HG02981 (cell line): Measurements from ENCODE around the gene UTS2R.
"Not testable (repeated sequence)": the region's sequence is repeated elsewhere in the genome, so short reads cannot be mapped to it uniquely, and the experiment has no call there.

Experiments
- ATAC-seq: cut with Tn5 transposase; IDR thresholded peaks from one replicate; pipeline ENCODE4 v1.9.1; 2021; ENCODE audit warnings: mild to moderate bottlenecking, moderate library complexity; ENCODE audit not compliant: unreplicated experiment

Gene UTS2R

DNA sequence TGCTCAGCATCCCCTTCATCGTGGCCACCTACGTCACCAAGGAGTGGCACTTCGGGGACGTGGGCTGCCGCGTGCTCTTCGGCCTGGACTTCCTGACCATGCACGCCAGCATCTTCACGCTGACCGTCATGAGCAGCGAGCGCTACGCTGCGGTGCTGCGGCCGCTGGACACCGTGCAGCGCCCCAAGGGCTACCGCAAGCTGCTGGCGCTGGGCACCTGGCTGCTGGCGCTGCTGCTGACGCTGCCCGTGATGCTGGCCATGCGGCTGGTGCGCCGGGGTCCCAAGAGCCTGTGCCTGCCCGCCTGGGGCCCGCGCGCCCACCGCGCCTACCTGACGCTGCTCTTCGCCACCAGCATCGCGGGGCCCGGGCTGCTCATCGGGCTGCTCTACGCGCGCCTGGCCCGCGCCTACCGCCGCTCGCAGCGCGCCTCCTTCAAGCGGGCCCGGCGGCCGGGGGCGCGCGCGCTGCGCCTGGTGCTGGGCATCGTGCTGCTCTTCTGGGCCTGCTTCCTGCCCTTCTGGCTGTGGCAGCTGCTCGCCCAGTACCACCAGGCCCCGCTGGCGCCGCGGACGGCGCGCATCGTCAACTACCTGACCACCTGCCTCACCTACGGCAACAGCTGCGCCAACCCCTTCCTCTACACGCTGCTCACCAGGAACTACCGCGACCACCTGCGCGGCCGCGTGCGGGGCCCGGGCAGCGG is 3.2 kb downstream of the UTS2R start:
- ATAC-seq: no peak

DNA sequence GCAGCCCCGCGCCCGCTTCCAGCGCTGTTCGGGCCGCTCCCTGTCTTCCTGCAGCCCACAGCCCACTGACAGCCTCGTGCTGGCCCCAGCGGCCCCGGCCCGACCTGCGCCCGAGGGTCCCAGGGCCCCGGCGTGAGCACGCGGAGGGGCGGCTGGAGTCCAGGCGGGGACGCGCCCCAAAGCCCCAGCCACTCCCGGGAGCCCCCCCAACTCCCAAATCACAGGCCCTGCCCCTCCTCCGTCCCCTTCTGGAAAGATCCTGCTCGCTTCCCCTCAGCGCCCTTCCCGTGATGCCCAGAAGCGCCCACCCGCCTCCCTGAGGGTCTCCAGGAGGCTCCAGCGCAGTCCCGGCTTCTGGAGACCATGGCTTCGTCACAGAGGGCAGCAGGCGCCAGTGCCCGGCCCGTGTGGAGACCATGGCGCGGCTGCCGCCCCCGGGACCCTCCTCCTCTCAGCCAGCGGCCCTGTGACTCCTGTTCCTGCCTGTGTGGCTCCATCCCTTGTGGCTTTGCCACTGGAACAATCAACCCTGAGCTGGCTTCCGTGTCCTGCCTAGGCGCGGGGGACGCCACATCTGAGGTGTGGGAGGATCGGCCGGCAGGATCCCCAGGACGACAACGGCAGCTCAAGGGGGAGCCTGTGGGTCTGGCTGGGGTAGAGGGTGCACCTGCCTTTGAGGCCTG is 3.9 kb downstream of the UTS2R start:
- ATAC-seq: no peak

DNA sequence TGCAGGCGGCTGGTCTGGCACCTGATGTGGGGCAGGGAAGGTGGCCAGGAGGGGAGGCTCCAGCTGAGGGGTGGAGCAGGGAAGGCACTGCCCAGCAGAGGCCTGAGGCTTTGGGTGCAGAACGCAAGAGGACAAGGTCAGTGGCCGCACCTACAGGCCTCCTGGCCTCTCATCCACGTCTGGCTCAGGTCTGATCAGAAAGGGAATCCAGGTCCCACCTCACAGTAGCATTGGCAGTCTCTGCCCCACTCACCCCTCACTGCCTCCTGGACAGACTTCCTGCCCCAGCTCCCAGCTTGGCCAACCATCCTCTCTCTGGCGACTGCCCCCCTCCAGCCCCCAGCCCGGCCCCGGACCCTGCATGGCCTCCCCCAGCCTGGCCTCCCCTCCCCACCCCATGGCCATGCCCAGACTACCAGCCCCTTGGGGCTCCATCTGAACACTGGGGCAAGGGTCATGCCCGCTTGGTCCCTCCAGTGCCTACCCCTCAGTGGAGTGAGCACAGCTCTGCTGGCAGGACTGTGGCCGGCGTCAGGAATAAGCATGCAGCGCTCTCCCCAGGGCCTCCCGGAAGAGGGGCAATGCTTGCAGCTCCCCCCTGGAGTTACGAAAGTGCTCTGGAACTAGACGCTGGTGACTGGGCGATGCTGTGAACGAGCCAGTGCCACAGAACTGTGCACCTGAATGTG is 4.6 kb downstream of the UTS2R start:
- ATAC-seq: no peak

DNA sequence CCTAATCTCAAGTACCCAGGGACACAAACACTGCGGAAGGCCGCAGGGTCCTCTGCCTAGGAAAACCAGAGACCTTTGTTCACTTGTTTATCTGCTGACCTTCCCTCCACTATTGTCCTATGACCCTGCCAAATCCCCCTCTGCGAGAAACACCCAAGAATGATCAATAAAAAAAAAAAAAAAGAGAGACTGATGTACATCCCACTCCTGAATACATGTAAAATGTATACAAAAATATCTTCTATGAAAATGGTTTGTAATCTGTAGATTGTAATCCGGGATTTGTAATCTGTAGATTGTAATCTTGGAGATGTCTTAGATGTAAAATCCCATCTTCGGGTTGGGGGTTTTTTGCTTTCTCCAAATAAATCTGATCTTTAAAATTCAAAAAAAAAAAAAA is 5.7 kb downstream of the UTS2R start:
- ATAC-seq: not testable (repeated sequence)

DNA sequence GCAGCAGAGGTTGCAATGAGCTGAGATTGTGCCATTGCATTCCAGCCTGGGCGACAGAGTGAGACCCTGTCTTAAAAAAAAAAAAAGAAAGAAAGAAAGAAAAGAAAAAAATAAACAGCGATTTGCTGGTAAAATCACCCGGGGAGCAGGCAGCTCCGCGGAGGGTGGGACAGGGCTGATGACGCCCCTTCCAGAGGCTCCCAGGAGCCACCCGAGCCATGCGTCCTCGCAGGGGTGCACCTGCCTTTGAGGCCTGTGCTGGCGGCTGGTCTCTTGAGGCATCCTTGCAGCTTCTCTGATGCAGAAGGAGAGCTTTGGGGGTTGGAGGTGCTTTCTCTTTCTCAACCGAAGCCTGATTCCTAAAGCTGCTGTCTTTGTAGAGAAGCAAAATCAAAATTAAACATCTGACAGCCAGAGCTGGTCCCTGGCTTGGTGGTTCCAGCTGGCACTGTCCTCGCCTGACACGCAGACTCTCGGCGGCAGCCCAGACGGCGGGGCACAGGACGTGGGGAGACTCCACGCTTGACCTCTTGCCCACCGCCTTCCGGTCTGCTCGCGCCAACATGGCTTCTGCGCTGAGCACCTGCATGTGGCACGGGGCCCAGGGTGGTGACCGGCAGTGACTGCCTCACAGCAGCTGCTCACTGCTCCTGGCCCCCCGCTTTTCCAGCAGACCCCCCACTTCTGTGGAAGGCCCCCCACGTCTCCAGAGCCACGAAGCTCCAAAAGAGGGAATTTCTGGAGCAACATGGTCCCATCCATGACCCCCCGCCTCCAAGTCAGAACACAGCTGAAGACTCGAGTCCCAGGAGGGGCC is 6.6 kb downstream of the UTS2R start:
- ATAC-seq: no peak

DNA sequence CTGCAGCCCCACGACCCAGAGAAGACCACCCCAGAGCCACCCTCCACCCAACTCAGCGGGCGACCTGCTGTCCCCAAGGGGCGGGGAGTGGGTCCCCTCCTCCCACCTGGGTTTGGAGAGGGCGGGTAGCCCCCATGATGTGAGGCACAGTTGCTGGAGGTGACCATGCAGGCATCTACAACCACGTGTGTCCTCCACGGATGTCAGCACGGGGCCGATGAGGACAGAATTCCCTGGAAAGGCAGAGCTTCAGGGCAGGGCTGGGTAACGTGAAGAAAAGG is 7.1 kb downstream of the UTS2R start:
- no peak for ATAC-seq

DNA sequence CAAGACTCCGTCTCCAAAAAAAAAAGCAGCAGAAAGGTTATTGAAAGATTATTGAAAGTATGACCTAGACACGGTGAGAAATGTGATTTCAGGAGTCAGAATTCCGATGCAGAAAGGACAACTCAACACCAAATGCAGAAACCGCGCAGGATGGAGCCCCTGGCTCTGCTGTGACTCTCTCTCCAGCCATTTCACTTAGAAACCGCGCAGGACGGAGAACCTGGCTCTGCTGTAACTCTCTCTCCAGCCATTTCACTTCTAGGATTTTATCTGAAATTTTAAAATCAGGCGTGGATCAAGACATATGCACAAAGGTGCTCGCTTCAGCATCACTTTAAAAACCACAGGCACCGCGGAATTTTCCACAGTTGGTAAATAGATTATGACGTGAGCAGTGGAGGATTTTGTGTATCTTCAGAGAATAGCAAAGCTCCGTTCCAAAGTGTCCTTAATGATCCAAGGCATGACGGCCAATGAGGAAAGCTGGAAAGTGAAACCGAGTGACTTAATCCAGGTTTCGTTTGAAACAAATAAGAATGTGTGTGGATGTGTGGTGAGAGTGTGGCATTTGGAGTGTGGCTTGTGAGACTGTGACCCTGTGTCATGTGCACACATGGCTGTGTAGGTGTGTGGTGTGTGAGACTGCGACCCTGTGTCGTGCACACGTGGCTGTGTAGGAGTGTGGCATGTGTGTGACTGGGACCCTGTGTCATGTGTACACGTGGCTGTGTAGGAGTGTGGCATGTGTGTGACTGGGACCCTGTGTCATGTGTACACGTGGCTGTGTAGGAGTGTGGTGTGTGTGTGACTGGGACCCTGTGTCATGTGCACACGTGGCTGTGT is 9.5 kb downstream of the UTS2R start:
- ATAC-seq: no peak

DNA sequence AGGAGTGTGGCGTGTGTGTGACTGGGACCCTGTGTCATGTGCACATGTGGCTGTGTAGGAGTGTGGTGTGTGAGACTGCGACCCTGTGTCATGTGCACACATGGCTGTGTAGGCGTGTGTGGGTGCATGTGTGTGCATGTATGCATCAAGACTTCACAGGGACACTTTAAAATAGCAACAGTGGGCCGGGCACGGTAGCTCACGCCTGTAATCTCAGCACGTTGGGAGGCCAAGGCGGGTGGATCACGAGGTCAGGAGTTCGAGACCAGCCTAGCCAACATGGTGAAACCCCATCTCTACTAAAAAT is 10.1 kb downstream of the UTS2R start:
- not testable (repeated sequence) for ATAC-seq

DNA sequence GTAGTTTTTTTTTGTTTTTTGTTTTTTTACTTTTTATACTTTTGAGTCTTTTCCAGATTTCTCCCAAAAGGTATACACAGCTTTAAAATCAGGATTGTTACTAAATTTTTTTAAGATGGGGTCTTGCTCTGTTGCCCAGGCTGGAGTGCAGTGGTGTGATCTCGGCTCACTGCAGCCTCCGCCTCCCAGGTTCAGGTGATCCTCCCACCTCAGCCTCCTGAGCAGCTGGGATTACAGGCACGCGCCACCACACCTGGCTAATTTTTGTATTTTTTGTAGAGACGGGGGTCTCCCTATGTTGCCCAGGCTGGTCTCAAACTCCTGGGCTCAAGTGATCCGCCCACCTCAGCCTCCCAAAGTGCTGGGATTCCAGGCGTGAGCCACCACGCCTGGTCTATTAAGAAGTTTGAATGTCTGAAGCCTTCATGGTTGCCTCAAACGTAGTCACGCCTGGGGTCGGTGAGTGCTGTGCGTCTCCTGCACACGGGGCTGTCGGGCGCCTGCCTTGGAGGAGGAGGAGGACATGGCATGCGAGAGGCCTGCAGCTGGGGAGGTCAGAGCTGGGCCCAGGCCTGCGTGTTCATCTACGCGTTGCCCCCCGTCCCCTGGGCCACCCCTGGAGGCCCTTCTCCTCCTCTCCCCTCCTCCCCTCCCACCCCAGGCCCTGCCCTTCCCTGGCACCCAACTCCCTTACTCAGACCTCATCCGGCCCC is 10.8 kb downstream of the UTS2R start:
- not testable (repeated sequence) for ATAC-seq

DNA sequence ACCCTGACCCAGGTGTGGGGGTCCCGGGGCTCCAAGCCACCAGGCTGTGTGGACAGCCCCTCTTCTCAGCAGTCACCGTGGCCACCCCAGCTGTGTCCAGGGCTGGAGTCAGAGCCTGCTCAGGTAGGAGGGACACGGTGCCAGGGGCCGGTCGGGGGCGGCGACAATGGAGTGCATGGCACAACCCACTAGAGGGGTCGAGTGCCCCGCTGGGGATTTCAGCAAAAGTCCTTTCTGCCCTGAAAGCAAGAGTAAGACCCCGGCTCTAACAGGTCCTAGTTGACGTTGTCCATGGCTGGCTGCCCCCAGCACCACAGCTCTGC is 11.3 kb downstream of the UTS2R start:
- no peak for ATAC-seq

DNA sequence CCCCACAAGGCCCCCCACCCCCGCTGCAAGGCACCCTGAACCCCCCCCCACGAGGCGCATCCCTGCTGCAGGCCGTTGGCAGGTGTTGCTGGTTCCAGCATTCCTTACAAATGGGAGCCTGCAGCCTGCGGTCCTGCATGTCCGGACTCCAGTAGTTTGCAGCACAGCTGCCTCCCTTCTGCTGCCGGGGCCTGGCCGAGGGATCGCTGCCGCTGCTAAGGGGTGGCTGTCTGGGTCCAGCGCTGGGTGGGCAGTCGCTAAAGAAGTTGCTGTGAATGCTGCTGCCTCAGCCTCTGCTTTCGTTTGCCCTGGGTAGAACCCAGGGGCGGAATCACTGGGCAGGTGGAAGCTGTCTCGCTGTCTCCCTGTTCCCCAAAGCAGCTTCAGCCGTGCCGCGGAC is 11.8 kb downstream of the UTS2R start:
- ATAC-seq: no peak

DNA sequence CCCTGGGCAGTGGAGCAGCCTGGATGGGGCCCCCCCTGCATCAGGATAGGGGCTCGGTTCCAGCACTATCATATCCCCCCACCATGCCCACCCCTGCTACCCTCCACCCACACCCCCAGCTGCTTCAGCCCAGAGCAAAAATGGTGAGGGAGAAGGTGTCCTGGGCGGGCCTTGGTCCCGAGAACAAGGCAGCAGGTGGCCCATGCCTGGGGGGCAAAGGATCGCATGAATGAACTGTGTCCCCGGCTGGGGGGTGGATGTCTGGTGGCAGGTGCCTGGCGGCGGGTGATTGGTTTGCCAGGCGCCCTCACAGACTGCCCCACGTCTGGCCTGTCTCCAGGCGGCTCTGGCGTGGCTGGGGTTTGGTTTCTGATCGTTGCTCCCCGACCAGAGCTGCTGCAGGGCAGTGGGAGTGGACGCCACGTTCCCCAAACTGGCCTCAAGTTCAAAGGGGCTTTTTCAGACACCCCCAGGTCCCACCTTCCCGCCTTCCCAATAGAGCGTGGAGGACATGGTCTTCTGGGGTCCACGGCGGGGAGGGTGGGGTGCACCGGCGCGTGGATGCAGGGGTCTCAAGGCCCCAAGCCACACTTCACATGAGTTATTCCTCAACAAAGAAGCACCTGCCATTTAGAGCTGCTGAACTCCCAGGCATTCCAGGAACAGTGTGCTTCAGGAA is 12.6 kb downstream of the UTS2R start:
- ATAC-seq: no peak

DNA sequence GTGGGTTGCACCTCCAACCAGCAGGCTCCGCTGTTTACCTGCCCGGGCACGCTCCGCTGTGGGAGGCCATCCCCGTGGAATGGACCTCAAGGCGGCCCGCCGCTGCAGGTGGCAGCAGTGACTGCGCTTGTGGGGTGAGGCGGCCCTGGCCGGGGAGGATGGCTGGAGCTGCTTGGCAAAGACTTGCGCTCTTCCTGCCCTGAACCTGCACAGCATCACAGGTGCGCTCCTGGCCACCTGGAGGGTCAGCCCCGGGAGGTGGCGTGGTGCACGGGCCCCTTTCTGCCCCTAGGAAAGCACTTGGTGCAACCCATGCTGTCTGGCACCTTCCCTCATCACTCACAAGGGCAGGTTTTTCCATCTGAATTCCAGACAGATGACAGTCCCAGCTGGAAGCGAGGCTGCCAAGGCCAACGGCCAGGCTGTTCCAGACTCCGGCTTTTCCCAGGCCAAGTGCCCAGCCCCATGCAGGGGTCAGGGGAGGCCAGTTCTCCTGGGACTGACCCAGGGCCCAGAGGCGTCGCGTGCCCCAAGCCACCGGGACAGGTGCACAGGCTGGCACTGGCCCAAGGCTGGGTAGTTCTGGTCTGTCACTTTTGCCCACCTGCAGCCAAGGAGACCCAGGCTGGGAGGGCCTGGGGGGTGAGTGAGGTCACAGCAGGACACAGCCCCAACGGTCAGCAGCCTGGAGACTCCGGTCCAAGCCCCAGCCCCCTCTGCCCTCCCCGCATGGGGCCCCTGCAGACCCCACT is 13.3 kb downstream of the UTS2R start:
- no peak for ATAC-seq

DNA sequence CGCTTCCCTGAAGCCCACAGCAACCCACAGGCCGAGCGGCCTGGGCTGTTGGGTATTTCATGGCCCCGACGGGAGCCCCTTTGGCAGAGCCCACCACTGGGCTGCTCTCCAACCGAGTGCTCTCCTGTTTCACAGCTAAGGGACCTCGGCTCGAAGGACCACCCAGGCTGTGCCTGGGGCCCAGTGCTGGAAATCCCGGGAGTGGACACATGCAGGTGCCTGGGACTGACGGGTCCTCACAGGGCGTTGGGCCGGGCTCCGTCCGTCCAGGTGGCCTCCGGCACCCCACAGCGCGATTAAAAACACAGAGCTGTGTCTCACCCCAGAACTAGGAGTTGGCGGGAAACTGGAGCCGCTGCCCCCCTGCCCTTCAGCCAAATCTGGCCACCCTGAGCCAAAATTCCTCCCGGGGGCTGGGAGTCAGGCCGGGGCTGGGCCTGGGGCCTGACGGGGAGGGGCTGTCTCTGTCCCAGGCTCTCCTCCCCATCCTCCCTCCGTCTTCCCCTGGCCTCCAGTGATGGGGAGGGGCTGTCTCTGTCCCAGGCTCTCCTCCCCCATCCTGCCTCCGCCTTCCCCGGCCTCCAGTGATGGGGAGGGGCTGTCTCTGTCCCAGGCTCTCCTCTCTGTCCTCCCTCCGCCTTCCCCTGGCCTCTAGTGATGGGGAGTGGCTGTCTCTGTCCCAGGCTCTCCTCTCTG is 14.1 kb downstream of the UTS2R start:
- ATAC-seq: no peak

DNA sequence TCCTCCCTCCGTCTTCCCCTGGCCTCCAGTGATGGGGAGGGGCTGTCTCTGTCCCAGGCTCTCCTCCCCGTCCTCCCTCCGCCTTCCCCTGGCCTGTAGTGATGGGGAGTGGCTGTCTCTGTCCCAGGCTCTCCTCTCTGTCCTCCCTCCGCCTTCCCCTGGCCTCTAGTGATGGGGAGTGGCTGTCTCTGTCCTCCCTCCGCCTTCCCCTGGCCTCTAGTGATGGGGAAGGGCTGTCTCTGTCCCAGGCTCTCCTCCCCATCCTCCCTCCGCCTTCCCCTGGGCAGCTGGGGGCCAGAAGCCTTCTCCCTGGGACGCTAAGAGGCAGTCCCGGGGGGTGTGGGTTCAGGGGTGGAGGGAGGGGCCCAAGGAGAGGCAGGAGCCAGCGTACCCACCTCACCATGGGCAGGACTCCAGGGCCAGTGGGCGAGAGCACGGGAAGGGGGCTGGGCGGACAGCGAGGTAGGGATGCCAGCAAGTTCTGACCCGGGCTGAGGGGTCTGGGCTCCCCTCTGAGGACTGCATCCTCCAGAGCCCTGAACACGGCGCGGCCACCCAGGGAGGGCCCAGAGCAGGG is 14.8 kb downstream of the UTS2R start:
- no peak for ATAC-seq

DNA sequence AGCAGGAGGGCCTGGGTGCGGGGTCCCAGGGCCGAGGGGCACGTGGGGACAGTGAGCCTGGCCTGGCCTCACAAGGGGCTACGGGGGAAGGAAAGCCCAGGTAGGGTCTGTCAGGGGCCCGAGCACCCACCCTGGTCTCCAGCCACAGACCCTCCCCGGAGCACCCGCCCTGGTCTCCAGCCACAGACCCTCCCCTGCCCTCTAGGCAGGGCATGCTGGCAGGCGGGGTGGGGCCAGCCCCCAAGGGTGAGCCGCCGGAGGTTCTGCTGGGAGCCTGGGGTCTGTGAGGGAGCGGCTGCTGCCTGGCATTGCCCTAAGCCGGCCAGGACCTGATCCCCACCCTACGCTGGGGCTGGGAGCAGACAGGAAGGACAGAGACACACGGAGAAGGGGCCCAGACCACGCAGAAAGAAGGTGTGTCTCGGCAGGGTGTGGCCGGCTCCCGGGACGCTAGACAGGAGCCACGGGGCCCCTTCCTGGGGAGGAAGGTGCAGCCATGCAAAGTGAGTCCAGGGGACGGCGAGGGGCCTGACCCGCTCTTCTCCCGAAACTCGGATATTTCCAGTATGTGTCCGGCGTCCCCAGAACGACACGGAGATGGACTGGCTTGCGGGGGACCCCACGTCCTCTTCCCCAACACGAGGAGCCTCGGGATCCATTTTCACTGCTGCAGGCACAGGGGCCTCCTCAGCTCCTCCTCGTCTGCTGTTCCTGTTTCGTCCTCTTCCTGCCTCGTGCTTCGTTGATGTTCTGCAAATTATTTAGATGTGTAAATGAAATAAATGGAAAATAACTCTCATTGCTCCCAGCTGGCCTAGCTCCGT is 15.5 kb downstream of the UTS2R start:
- ATAC-seq: no peak

DNA sequence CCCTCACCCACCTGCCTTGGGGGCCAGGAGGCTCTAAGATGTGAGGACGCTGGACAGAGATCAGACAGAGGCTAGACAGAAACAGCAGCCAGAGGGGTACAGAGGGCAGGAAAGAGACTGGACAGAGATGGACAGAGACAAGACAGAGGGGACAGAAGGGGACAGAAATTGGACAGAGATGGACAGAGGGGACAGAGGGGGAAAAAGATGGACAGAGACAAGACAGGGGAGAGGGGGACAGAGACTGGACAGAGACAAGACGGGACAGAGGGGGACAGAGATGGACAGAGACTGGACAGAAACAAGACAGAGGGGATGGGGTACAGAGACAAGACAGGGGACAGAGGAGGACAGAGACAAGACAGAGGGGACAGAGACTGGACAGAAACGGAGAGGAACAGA is 16.1 kb downstream of the UTS2R start:
- no peak for ATAC-seq
